ENCODE results near the gene SCAMP2. TPM values are rescaled to one million over a fixed set of nuclear protein-coding genes. Genes with fewer than 3 reads are reported as not detected.

SCAMP2 gene
- total and polyA plus RNA-seq, 2 of the 13 experiments (the other 11 are each of a cell fraction or from before 2014, with no cell fraction given): 34.8 to 121 TPM

DNA sequence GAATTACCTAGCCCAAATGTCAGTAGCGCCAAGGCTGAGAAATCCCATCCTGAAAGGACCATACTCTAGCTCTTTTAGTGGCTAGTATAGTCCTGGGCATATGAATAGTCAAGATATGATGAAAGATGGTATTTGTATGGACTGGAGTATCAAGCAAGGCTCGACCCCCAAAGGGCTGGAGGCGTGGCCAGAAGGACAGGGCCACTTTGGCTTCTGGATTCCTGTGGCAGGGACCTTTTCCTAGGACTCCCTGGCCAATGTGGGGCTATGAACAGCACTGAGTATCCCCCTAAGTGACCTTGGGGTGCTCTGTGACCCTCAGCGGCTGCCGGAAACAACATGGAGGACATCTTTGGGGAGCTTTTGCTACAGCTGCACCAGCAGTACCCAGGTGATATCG is 22.7 kb upstream of the SCAMP2 start:
- peaks cover 2% of the 10 kb centered on the region for H3K79me2 ChIP-seq (ENCODE audit: insufficient read depth, low read length)
- 94% methylated on average over 3 of the region's 6 CpGs for WGBS (ENCODE audit: low lambda C conversion rate)
- in situ Hi-C loops (cut with HindIII; ENCODE audit: extremely low pct_ligation_motif_present, low pct_unique_long_range_greater_than_20kb) (no loop called here), intact Hi-C loops (cut with micrococcal nuclease; ENCODE audit: unreplicated experiment) (no loop called here)
- DNase-seq (ENCODE audit: low spot score): no peak
- peaks cover 21 to 38% of the 10 kb centered on the region in 2 experiments for H3K36me3 ChIP-seq (replicated peaks in 1 of 2; ENCODE audit: control insufficient read depth in 1 of 2, insufficient read depth in 2 of 2, low read length in 2 of 2)
- no peak for FAIRE-seq
- H3K4me3 ChIP-seq (replicated peaks in 1 of 3; ENCODE audit: insufficient read depth in 1 of 3, low read depth in 2 of 3, low read length in 3 of 3): no peak overlapping the region
- H3K27me3 ChIP-seq (ENCODE audit: control insufficient read depth in 1 of 2, insufficient read depth in 2 of 2, low read length in 2 of 2): no peaks in the 10 kb centered on the region
- no peaks in the 10 kb centered on the region; the same call in 1 of the 2 replicates for H4K20me1 ChIP-seq (ENCODE audit: insufficient read depth, low read length)
- ChIA-PET POLR2A (interaction anchor here (0.9 kb wide), 1 partner anchor 11 kb away, joined by 3 read pairs; the partner anchor contains the start of gene FAM219B), CTCF (ENCODE audit: low intra/inter-chr PET ratio, low total read pairs) (no interaction called here)
- BruUV-seq (replicated peaks): no TSS peak
- H2AFZ ChIP-seq (ENCODE audit: low read length): no peak overlapping the region
- no peak overlapping the region for H3K9ac ChIP-seq (ENCODE audit: insufficient read depth, low read depth, low read length)
- ATAC-seq: no peak
- H3K9me3 ChIP-seq (ENCODE audit: low read length): no peaks in the 10 kb centered on the region
- peaks cover 12% of the 10 kb centered on the region for H3K4me1 ChIP-seq (ENCODE audit: insufficient read depth, low read length)
- no peak overlapping the region for H3K4me2 ChIP-seq (ENCODE audit: low read depth, low read length)
- H3K27ac ChIP-seq (ENCODE audit: extremely low read length, insufficient read depth, low read length): no peak overlapping the region
- peak; percentile 51; the same call in 1 of the 2 replicates for TF ChIP-seq POLR2G (IDR thresholded peaks at IDR 0.05; ENCODE audit: low read depth, low read length)
- TF ChIP-seq MATR3 (CRISPR knock-in tag; IDR thresholded peaks at IDR 0.05): no peak
- no peak for TF ChIP-seq SNAI1 (CRISPR knock-in tag; IDR thresholded peaks at IDR 0.05; ENCODE audit: borderline replicate concordance)
- TF ChIP-seq GABPA (IDR thresholded peaks at IDR 0.05; ENCODE audit: low read depth, low read length): no peak
- no peak for TF ChIP-seq GABPA (CRISPR knock-in tag; IDR thresholded peaks at IDR 0.05; ENCODE audit: low read depth)
- TF ChIP-seq ZNF296 (CRISPR knock-in tag; conservative IDR thresholded peaks at IDR 0.05): no peak
- no peak for TF ChIP-seq ZNF747 (CRISPR knock-in tag; IDR thresholded peaks at IDR 0.05; ENCODE audit: borderline replicate concordance)
- peak; percentile 14; the same call in 1 of the 2 replicates for TF ChIP-seq RBFOX2 (IDR thresholded peaks at IDR 0.05; ENCODE audit: low read depth, low read length)
- no peak for TF ChIP-seq XRCC5 (optimal IDR thresholded peaks at IDR 0.05; ENCODE audit: low read length)
- TF ChIP-seq SALL1 (CRISPR knock-in tag; IDR thresholded peaks at IDR 0.05): no peak
- TF ChIP-seq POLR2A (IDR thresholded peaks at IDR 0.05; ENCODE audit: insufficient read depth in 1 of 2, low read depth in 2 of 2, low read length in 2 of 2): peak in 1 of 2 experiments; percentile 25; a peak in 2 of 4 replicates
- TF ChIP-seq ZFP1 (CRISPR knock-in tag; IDR thresholded peaks at IDR 0.05): no peak
- TF ChIP-seq PAWR (CRISPR knock-in tag; IDR thresholded peaks at IDR 0.05; ENCODE audit: borderline replicate concordance): no peak
- no peak for TF ChIP-seq ZBTB49 (CRISPR knock-in tag; IDR thresholded peaks at IDR 0.05; ENCODE audit: borderline replicate concordance)
- no peak for TF ChIP-seq ZNF20 (CRISPR knock-in tag; IDR thresholded peaks at IDR 0.05)
- no peak for TF ChIP-seq ZZZ3 (CRISPR knock-in tag; IDR thresholded peaks at IDR 0.05; ENCODE audit: borderline replicate concordance)
- no peak for TF ChIP-seq ZNF619 (CRISPR knock-in tag; IDR thresholded peaks at IDR 0.05)
- TF ChIP-seq PPARG (CRISPR knock-in tag; conservative IDR thresholded peaks at IDR 0.05): no peak
- TF ChIP-seq ZNF230 (CRISPR knock-in tag; IDR thresholded peaks at IDR 0.05): no peak
- no peak for TF ChIP-seq ZNF652 (CRISPR knock-in tag; IDR thresholded peaks at IDR 0.05; ENCODE audit: borderline replicate concordance, low read depth)
- no peak for TF ChIP-seq CSRNP1 (CRISPR knock-in tag; IDR thresholded peaks at IDR 0.05)
- TF ChIP-seq POLR2AphosphoS5 (IDR thresholded peaks at IDR 0.05; ENCODE audit: low read depth, low read length): peak; percentile 24; the same call in 1 of the 2 replicates
- TF ChIP-seq, protein P1, sequence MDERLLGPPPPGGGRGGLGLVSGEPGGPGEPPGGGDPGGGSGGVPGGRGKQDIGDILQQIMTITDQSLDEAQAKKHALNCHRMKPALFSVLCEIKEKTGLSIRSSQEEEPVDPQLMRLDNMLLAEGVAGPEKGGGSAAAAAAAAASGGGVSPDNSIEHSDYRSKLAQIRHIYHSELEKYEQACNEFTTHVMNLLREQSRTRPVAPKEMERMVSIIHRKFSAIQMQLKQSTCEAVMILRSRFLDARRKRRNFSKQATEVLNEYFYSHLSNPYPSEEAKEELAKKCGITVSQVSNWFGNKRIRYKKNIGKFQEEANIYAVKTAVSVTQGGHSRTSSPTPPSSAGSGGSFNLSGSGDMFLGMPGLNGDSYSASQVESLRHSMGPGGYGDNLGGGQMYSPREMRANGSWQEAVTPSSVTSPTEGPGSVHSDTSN (CRISPR knock-in tag; IDR thresholded peaks at IDR 0.05): no peak
- no peak for TF ChIP-seq ZFP36L1 (CRISPR knock-in tag; IDR thresholded peaks at IDR 0.05)

Measured in HepG2 (cell line).